A549 (cell line): ENCODE measurements around the gene AIF1L.

Experiments
- BHLHE40 ChIP-seq: IDR thresholded peaks from 2 replicates; pipeline ENCODE4 v1.6.1; 2012; ENCODE audit warnings: low read depth, low read length, inconsistent platforms
- CTCF ChIP-seq: fragments of >200 bp; sonication (Bioruptor Twin); formaldehyde crosslinking; IDR thresholded peaks from 3 replicates; pipeline ENCODE4 v1.5.1; 2016
- ELK1 ChIP-seq: fragments of 150-350 bp; IDR thresholded peaks from 2 replicates; pipeline ENCODE4 v1.6.1; 2014; ENCODE audit warnings: low read depth, mild to moderate bottlenecking, low read length
- HEYL ChIP-seq: fragments of 250-450 bp; sonication (Bioruptor Pico); IDR thresholded peaks from 2 replicates; pipeline ENCODE4 v1.8.0; 2021; ENCODE audit warnings: mild to moderate bottlenecking, moderate library complexity
- HMGXB4 ChIP-seq: fragments of 250-450 bp; sonication (Bioruptor Pico); IDR thresholded peaks from 2 replicates; pipeline ENCODE4 v1.5.0; 2021; ENCODE audit warnings: mild to moderate bottlenecking, moderate library complexity, borderline replicate concordance
- MYC ChIP-seq: IDR thresholded peaks from 2 replicates; pipeline ENCODE4 v1.6.1; 2012; ENCODE audit warnings: mild to moderate bottlenecking, inconsistent platforms, low read length, improper control_type of control experiment, borderline replicate concordance
- NR3C1 ChIP-seq: fragments of >200 bp; sonication (Bioruptor Twin); formaldehyde crosslinking; IDR thresholded peaks from 3 replicates; pipeline ENCODE4 v1.6.1; 2017
- POLR2A ChIP-seq: IDR thresholded peaks from 2 replicates; pipeline ENCODE4 v1.6.1; 2012; ENCODE audit warnings: mild to moderate bottlenecking, low read length
- RFX5 ChIP-seq: fragments of 450-650 bp; IDR thresholded peaks from 2 replicates; pipeline ENCODE4 v1.7.1; 2014; ENCODE audit warnings: antibody characterized with exemption, mild to moderate bottlenecking, moderate library complexity
- USF2 ChIP-seq: fragments of 450-650 bp; IDR thresholded peaks from 2 replicates; pipeline ENCODE4 v1.6.1; 2014; ENCODE audit warnings: antibody characterized with exemption
- ZFP36 ChIP-seq: fragments of 450-650 bp; IDR thresholded peaks from 2 replicates; pipeline ENCODE4 v1.6.1; 2014; ENCODE audit warnings: borderline replicate concordance; ENCODE audit not compliant: partially characterized antibody

GRCh38 chr9:131051592-131052517 is 44.5 kb upstream of the AIF1L start:
- no peak for TF ChIP-seq CTCF
- TF ChIP-seq MYC: no peak
- no peak for TF ChIP-seq RFX5
- TF ChIP-seq HMGXB4 (CRISPR knock-in tag): no peak
- TF ChIP-seq BHLHE40: no peak
- TF ChIP-seq USF2: no peak
- TF ChIP-seq HEYL (CRISPR knock-in tag): no peak
- TF ChIP-seq ZFP36: no peak
- no peak for TF ChIP-seq ELK1
- no peak for TF ChIP-seq POLR2A
- no peak for TF ChIP-seq NR3C1
